ENCODE measurements around the gene RAB18.

GRCh38 chr10:27461312-27461711 lies 42.8 kb upstream of the RAB18 start:
- TF ChIP-seq, protein P1, sequence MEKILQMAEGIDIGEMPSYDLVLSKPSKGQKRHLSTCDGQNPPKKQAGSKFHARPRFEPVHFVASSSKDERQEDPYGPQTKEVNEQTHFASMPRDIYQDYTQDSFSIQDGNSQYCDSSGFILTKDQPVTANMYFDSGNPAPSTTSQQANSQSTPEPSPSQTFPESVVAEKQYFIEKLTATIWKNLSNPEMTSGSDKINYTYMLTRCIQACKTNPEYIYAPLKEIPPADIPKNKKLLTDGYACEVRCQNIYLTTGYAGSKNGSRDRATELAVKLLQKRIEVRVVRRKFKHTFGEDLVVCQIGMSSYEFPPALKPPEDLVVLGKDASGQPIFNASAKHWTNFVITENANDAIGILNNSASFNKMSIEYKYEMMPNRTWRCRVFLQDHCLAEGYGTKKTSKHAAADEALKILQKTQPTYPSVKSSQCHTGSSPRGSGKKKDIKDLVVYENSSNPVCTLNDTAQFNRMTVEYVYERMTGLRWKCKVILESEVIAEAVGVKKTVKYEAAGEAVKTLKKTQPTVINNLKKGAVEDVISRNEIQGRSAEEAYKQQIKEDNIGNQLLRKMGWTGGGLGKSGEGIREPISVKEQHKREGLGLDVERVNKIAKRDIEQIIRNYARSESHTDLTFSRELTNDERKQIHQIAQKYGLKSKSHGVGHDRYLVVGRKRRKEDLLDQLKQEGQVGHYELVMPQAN (conservative IDR thresholded peaks at IDR 0.05), result no peak
- TF ChIP-seq ZNF274 (IDR thresholded peaks at IDR 0.05; ENCODE audit: insufficient read depth, insufficient read length), result no peak
- TF ChIP-seq EZH2 (IDR thresholded peaks at IDR 0.05; ENCODE audit: borderline replicate concordance, control insufficient read depth, low read depth, low read length), result no peak
- TF ChIP-seq CTCF (IDR thresholded peaks at IDR 0.05 in 2 of 3, conservative IDR thresholded peaks at IDR 0.05 in 1 of 3; ENCODE audit: control insufficient read depth in 2 of 3, extremely low read depth in 1 of 3, insufficient read depth in 1 of 3, low read depth in 3 of 3, low read length in 3 of 3), result no peak
- no peak for TF ChIP-seq ZSCAN29 (IDR thresholded peaks at IDR 0.05)
- no peak for TF ChIP-seq YY1 (IDR thresholded peaks at IDR 0.05; ENCODE audit: low read depth, low read length)
- TF ChIP-seq, protein P2, sequence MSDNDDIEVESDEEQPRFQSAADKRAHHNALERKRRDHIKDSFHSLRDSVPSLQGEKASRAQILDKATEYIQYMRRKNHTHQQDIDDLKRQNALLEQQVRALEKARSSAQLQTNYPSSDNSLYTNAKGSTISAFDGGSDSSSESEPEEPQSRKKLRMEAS (IDR thresholded peaks at IDR 0.05; ENCODE audit: low read depth, low read length), result no peak
- TF ChIP-seq POLR2AphosphoS5 (IDR thresholded peaks at IDR 0.05; ENCODE audit: low read length), result no peak
- no peak for TF ChIP-seq SIX5 (IDR thresholded peaks at IDR 0.05; ENCODE audit: low read depth, low read length, severe bottlenecking)

Data from GM12878 (cell line).